Measurements from ENCODE around the gene SKI.
A peak's percentile ranks its signal among the peaks of the same experiment; 100 is the strongest.

Gene SKI

GRCh38 chr1:2215329-2215728 is 12.8 kb upstream of the SKI start:
- Histone ChIP-seq H4K8ac (ENCODE audit: low read depth, low read length) (no peak overlapping the region), H3K4me1 (ENCODE audit: control insufficient read depth in 2 of 2, insufficient read depth in 1 of 2, low read depth in 1 of 2, low read length in 2 of 2) (peaks cover 19 to 28% of the 10 kb centered on the region in 2 donors), H3K18ac (ENCODE audit: low read length) (peak overlapping the region; percentile 87), H3K27me3 (ENCODE audit: control insufficient read depth in 3 of 3, insufficient read depth in 3 of 3, low read depth in 1 of 3, low read length in 3 of 3) (no peaks in the 10 kb centered on the region), H3K14ac (ENCODE audit: low read length) (peak overlapping the region; percentile 17), H3K27ac (replicated peaks; ENCODE audit: low read length) (no peak overlapping the region), H2AK5ac (ENCODE audit: low read depth, low read length) (peak overlapping the region; percentile 84), H3K9me3 (replicated peaks in 1 of 2; ENCODE audit: control insufficient read depth in 2 of 2, insufficient read depth in 1 of 2, low read depth in 1 of 2, low read length in 2 of 2) (peaks cover 1 to 6% of the 10 kb centered on the region in 2 donors), H4K91ac (ENCODE audit: low read depth, low read length, poor library complexity) (no peak overlapping the region), H2BK15ac (ENCODE audit: low read length) (peak overlapping the region; percentile 93), H3K36me3 (replicated peaks in 1 of 2; ENCODE audit: control insufficient read depth in 2 of 2, insufficient read depth in 2 of 2, low read length in 2 of 2) (no peaks in the 10 kb centered on the region), H3K23ac (ENCODE audit: low read depth, low read length, poor library complexity) (peak overlapping the region; percentile 65), H3K4me3 (ENCODE audit: low read length in 2 of 2) (no peak overlapping the region), H2BK120ac (ENCODE audit: low read depth, low read length) (peak overlapping the region; percentile 97), H2BK12ac (ENCODE audit: low read length) (peak overlapping the region; percentile 94), H3K79me1 (ENCODE audit: low read depth, low read length) (no peaks in the 10 kb centered on the region), H2AFZ (ENCODE audit: low read length) (no peak overlapping the region), H3K4ac (ENCODE audit: low read length) (peak overlapping the region; percentile 76), H3K4me2 (ENCODE audit: insufficient read depth, low read length, poor library complexity, severe bottlenecking) (no peak overlapping the region), H2BK5ac (ENCODE audit: low read length) (peak overlapping the region; percentile 96), H3K9ac (ENCODE audit: low read depth, low read length, poor library complexity) (peak overlapping the region; percentile 53)
- no peak for DNase-seq (ENCODE audit: low spot score)
- no CpG with 5 or more reads among the region's 14 CpGs for WGBS, 2 donors (ENCODE audit: extremely low coverage in 2 of 2, insufficient read length in 2 of 2, insufficient replicate concordance in 1 of 2)

- H3K4me2 ChIP-seq (ENCODE audit: insufficient read depth, low read length, poor library complexity, severe bottlenecking), result no peak overlapping the region
- H2AFZ ChIP-seq (ENCODE audit: low read length), result no peak overlapping the region
- peak overlapping the region; percentile 94 for H2BK12ac ChIP-seq (ENCODE audit: low read length)
- H3K27me3 ChIP-seq (ENCODE audit: control insufficient read depth in 3 of 3, insufficient read depth in 3 of 3, low read depth in 1 of 3, low read length in 3 of 3), result no peaks in the 10 kb centered on the region
- H4K8ac ChIP-seq (ENCODE audit: low read depth, low read length), result no peak overlapping the region
- peak overlapping the region; percentile 23 for H3K4ac ChIP-seq (ENCODE audit: low read length)
- H3K18ac ChIP-seq (ENCODE audit: low read length), result peak overlapping the region; percentile 87
- H2BK15ac ChIP-seq (ENCODE audit: low read length), result peak overlapping the region; percentile 93
- peaks cover 16 to 28% of the 10 kb centered on the region in 2 donors for H3K4me1 ChIP-seq (ENCODE audit: control insufficient read depth in 2 of 2, insufficient read depth in 1 of 2, low read depth in 1 of 2, low read length in 2 of 2)
- H4K91ac ChIP-seq (ENCODE audit: low read depth, low read length, poor library complexity), result no peak overlapping the region
- H3K79me1 ChIP-seq (ENCODE audit: low read depth, low read length), result no peaks in the 10 kb centered on the region
- H3K4me3 ChIP-seq (ENCODE audit: low read length in 2 of 2), result no peak overlapping the region
- H3K9me3 ChIP-seq (replicated peaks in 1 of 2; ENCODE audit: control insufficient read depth in 2 of 2, insufficient read depth in 1 of 2, low read depth in 1 of 2, low read length in 2 of 2), result peaks cover 1 to 6% of the 10 kb centered on the region in 2 donors
- no peaks in the 10 kb centered on the region for H3K36me3 ChIP-seq (replicated peaks in 1 of 2; ENCODE audit: control insufficient read depth in 2 of 2, insufficient read depth in 2 of 2, low read length in 2 of 2)
- peak overlapping the region; percentile 40 for H3K9ac ChIP-seq (ENCODE audit: low read depth, low read length, poor library complexity)
- H3K23ac ChIP-seq (ENCODE audit: low read depth, low read length, poor library complexity), result peak overlapping the region; percentile 40
- peak overlapping the region; percentile 84 for H2AK5ac ChIP-seq (ENCODE audit: low read depth, low read length)
- no CpG with 5 or more reads among the region's 25 CpGs for WGBS, 2 donors (ENCODE audit: extremely low coverage in 2 of 2, insufficient read length in 2 of 2, insufficient replicate concordance in 1 of 2)
- no peak for DNase-seq (ENCODE audit: low spot score)
- H3K14ac ChIP-seq (ENCODE audit: low read length), result peak overlapping the region; percentile 79
- H2BK5ac ChIP-seq (ENCODE audit: low read length), result peak overlapping the region; percentile 96
- peak overlapping the region; percentile 72 for H2BK120ac ChIP-seq (ENCODE audit: low read depth, low read length)
- H3K27ac ChIP-seq (replicated peaks; ENCODE audit: low read length), result no peak overlapping the region
Observed at GRCh38 chr1:2215909-2216766, 12.0 kb upstream of the SKI start.

- Histone ChIP-seq H3K27me3 (ENCODE audit: control insufficient read depth in 3 of 3, insufficient read depth in 3 of 3, low read depth in 1 of 3, low read length in 3 of 3) (no peaks in the 10 kb centered on the region), H4K8ac (ENCODE audit: low read depth, low read length) (no peak overlapping the region), H3K4me2 (ENCODE audit: insufficient read depth, low read length, poor library complexity, severe bottlenecking) (no peak overlapping the region), H2BK15ac (ENCODE audit: low read length) (peak overlapping the region; percentile 93), H2BK12ac (ENCODE audit: low read length) (peak overlapping the region; percentile 63), H3K4ac (ENCODE audit: low read length) (peak overlapping the region; percentile 23), H3K36me3 (replicated peaks in 1 of 2; ENCODE audit: control insufficient read depth in 2 of 2, insufficient read depth in 2 of 2, low read length in 2 of 2) (no peaks in the 10 kb centered on the region), H3K4me3 (ENCODE audit: low read length in 2 of 2) (no peak overlapping the region), H3K9ac (ENCODE audit: low read depth, low read length, poor library complexity) (peak overlapping the region; percentile 9), H3K18ac (ENCODE audit: low read length) (peak overlapping the region; percentile 44), H2AFZ (ENCODE audit: low read length) (no peak overlapping the region), H3K4me1 (ENCODE audit: control insufficient read depth in 2 of 2, insufficient read depth in 1 of 2, low read depth in 1 of 2, low read length in 2 of 2) (peaks cover 16 to 28% of the 10 kb centered on the region in 2 donors), H3K23ac (ENCODE audit: low read depth, low read length, poor library complexity) (peak overlapping the region; percentile 40), H3K27ac (replicated peaks; ENCODE audit: low read length) (no peak overlapping the region), H4K91ac (ENCODE audit: low read depth, low read length, poor library complexity) (no peak overlapping the region), H2BK5ac (ENCODE audit: low read length) (peak overlapping the region; percentile 96), H2AK5ac (ENCODE audit: low read depth, low read length) (peak overlapping the region; percentile 84), H2BK120ac (ENCODE audit: low read depth, low read length) (no peak overlapping the region), H3K9me3 (replicated peaks in 1 of 2; ENCODE audit: control insufficient read depth in 2 of 2, insufficient read depth in 1 of 2, low read depth in 1 of 2, low read length in 2 of 2) (peaks cover 1 to 6% of the 10 kb centered on the region in 2 donors), H3K14ac (ENCODE audit: low read length) (no peak overlapping the region), H3K79me1 (ENCODE audit: low read depth, low read length) (no peaks in the 10 kb centered on the region)
- WGBS, 2 donors (ENCODE audit: extremely low coverage in 2 of 2, insufficient read length in 2 of 2, insufficient replicate concordance in 1 of 2), result no CpG with 5 or more reads among the region's 7 CpGs
- DNase-seq (ENCODE audit: low spot score), result no peak
Observed at GRCh38 chr1:2216767-2217058, 11.4 kb upstream of the SKI start.

DNA sequence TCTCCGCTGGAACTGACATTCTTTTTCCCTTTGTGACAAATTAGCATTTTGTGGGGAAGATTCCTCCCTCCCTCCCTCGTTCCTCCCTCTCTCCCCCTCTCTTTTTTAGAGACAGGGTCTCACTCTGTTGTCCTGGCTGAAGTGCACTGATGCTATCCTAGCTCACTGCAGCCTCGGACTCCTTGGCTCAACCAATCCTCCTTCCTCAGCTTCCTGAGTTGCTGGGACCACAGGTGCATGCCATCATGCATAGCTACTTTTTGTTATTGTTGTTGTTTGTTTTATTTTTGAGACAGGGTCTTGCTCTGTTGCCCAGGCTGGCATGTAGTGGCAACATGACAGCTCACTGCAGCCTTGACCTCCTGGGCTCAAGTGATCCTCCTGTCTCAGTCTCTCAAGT is 6.8 kb upstream of the SKI start:
- Histone ChIP-seq H2AK5ac (ENCODE audit: low read depth, low read length) (no peak overlapping the region), H4K91ac (ENCODE audit: low read depth, low read length, poor library complexity) (no peak overlapping the region), H2BK15ac (ENCODE audit: low read length) (no peak overlapping the region), H3K27ac (replicated peaks; ENCODE audit: low read length) (no peak overlapping the region), H3K4ac (ENCODE audit: low read length) (no peak overlapping the region), H2BK120ac (ENCODE audit: low read depth, low read length) (no peak overlapping the region), H3K18ac (ENCODE audit: low read length) (no peak overlapping the region), H3K14ac (ENCODE audit: low read length) (no peak overlapping the region), H4K8ac (ENCODE audit: low read depth, low read length) (no peak overlapping the region), H3K27me3 (ENCODE audit: control insufficient read depth in 3 of 3, insufficient read depth in 3 of 3, low read depth in 1 of 3, low read length in 3 of 3) (peaks cover 0 to 3% (median 0%) of the 10 kb centered on the region in 3 experiments), H3K36me3 (replicated peaks in 1 of 2; ENCODE audit: control insufficient read depth in 2 of 2, insufficient read depth in 2 of 2, low read length in 2 of 2) (no peaks in the 10 kb centered on the region), H3K23ac (ENCODE audit: low read depth, low read length, poor library complexity) (no peak overlapping the region), H3K9me3 (replicated peaks in 1 of 2; ENCODE audit: control insufficient read depth in 2 of 2, insufficient read depth in 1 of 2, low read depth in 1 of 2, low read length in 2 of 2) (peaks cover 1 to 6% of the 10 kb centered on the region in 2 donors), H2BK12ac (ENCODE audit: low read length) (no peak overlapping the region), H3K79me1 (ENCODE audit: low read depth, low read length) (no peaks in the 10 kb centered on the region), H2AFZ (ENCODE audit: low read length) (no peak overlapping the region), H3K4me3 (ENCODE audit: low read length in 2 of 2) (no peak overlapping the region), H3K4me2 (ENCODE audit: insufficient read depth, low read length, poor library complexity, severe bottlenecking) (no peak overlapping the region), H3K4me1 (ENCODE audit: control insufficient read depth in 2 of 2, insufficient read depth in 1 of 2, low read depth in 1 of 2, low read length in 2 of 2) (peaks cover under 1 to 2% of the 10 kb centered on the region in 2 donors), H3K9ac (ENCODE audit: low read depth, low read length, poor library complexity) (no peak overlapping the region), H2BK5ac (ENCODE audit: low read length) (no peak overlapping the region)
- no peak for DNase-seq (ENCODE audit: low spot score)
- WGBS, 2 donors (ENCODE audit: extremely low coverage in 2 of 2, insufficient read length in 2 of 2, insufficient replicate concordance in 1 of 2), result no CpG with 5 or more reads among the region's 3 CpGs

Data from neuronal stem cell (in vitro differentiated cells).